Erythroblast (primary cell): ENCODE measurements around the gene ADAR.

Source experiments
- DNase-seq, 2 experiments: peaks; one replicate each; lab custom pipeline; 2025; lab: John Stamatoyannopoulos, UW
- GATA1 ChIP-seq: IDR thresholded peaks from 2 replicates; pipeline ENCODE4 v1.6.1; 2011; ENCODE audit warnings: low read depth, mild to moderate bottlenecking, control low read depth, low read length, moderate library complexity
- POLR2A ChIP-seq: IDR thresholded peaks from 2 replicates; pipeline ENCODE4 v1.6.1; 2011; ENCODE audit warnings: mild to moderate bottlenecking, low read length

The ADAR gene

GRCh38 chr1:154567386-154568156, 40.4 kb downstream of the ADAR start, which contains the start of gene CHRNB2:
CHRNB2 (plus strand) TSS chr1:154567778; CDS start chr1:154568045, 267 bp downstream.
- DNase-seq = peak; percentile 62 to 76
- TF ChIP-seq GATA1 = no peak
- TF ChIP-seq POLR2A = no peak

GRCh38 chr1:154565876-154566275, 42.1 kb downstream of the ADAR start:
- DNase-seq = no peak
- TF ChIP-seq POLR2A (no peak), GATA1 (no peak)

- TF ChIP-seq POLR2A (no peak), GATA1 (no peak)
Observed at GRCh38 chr1:154559466-154560044, 48.4 kb downstream of the ADAR start.

GRCh38 chr1:154558720-154559465, 49.1 kb downstream of the ADAR start:
- TF ChIP-seq GATA1 (no peak), POLR2A (peak; percentile 61)
- DNase-seq = peak; percentile 98

More at GRCh38 chr1:154559466-154560044, 48.4 kb downstream of the ADAR start:
- peak; percentile 89 to 92 for DNase-seq

GRCh38 chr1:154557939-154558719, 49.9 kb downstream of the ADAR start, which contains the start of gene UBE2Q1:
UBE2Q1 (minus strand) TSS chr1:154558662; CDS start chr1:154558553, 109 bp downstream.
- TF ChIP-seq GATA1 (no peak), POLR2A (no peak)
- DNase-seq = peak; percentile 51 to 66

DNA sequence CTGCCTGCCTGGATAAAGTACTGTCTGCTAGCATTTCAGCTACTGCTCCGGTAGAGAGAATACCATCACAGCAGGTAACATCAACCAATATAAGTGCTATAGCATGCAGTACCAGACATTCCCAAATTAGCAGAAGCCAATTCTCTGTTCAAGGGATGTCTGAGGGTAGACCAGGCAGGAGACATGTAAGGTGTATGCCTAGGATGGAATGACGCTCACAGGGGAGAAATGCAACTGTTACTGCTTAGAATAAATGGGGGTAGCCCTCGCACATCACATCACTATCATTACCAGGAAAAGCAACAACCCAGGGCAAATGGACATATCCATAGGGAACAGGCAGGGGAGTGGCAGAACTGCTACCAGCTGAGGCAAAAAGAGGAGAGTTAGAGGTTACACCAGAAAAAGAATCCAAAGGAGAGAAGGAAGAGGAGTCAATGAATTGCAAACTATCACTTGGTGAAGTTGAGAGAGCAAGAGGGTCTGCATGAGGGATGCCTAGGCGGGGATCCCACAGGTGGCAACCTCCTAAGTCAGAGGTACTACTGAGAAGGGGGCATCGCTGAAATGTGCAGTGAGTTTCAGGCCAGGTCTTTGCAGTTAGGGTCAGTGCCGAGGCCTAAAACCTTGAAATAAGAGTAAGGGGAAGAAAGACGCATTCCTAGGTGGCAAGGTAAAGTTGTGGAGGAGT, 50.6 kb downstream of the ADAR start:
- TF ChIP-seq POLR2A = no peak
- TF ChIP-seq GATA1 = no peak
- peak in 1 of 2 experiments; percentile 47 for DNase-seq

DNA sequence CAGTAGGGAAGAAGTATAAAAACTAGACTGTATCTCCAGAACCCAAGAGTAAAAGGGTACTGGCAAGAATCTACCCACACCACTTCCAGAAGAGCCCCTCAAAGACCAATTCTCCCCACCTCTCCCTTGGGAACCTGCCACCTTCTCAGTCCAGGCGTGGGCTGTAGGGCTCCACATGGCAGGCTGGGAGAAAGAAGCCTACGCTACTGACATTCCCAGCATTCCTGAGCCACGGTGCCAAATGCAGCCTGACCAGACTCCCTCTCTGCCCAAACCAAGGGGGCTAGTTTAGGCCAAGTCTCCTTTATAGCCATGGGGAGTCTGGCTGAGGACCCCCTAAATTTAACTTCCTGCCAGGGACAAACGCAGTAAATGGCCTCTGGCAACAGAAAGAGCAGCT, 51.6 kb downstream of the ADAR start:
- no peak for DNase-seq
- TF ChIP-seq POLR2A = no peak
- no peak for TF ChIP-seq GATA1

GRCh38 chr1:154553056-154554030, 54.6 kb downstream of the ADAR start:
- no peak for DNase-seq

DNA sequence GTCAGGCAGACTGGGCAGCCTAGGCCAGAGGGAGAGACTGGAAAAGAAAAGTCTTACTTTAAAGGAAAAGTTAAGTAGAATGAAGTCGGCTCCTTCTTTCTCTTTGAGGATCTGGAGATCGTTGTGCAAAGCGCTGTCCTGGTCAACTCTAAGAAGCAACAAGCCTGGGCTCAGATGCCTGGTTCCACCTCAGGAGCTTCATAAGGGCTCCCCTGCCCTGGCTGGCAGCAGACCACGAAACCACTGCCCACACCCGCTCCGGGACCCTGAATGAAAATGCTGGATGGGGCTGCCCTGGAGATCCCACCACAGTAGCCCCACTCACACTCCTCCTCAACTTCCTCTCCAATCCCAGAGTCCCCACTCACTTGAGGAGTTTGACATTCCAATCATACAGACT, 56.0 kb downstream of the ADAR start:
- TF ChIP-seq GATA1 (no peak), POLR2A (no peak)
- DNase-seq = no peak

More at GRCh38 chr1:154553056-154554030, 54.6 kb downstream of the ADAR start:
- TF ChIP-seq POLR2A (no peak), GATA1 (no peak)

DNA sequence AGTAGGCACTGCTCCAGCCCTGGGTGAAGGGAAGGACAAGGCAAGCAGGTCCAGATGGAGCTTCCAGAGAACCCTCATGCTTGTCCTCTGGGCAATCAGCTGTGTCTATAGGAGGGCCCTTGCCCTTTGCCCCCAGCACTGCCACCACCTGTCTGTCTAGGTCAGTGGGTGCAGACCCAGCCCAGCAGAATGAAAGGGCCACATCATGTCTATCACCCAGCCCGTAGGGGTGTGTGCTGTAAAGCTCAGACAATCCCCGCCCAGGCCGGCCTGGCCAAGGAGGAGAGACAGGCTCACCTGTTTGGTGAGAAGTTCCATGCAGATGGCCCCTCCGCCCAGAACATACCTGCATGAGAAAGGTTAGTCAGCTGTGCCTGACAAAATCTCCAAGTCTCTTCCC, 56.5 kb downstream of the ADAR start:
- DNase-seq = no peak
- no peak for TF ChIP-seq POLR2A
- TF ChIP-seq GATA1 = no peak

GRCh38 chr1:154550657-154551056, 57.3 kb downstream of the ADAR start:
- TF ChIP-seq GATA1 (no peak), POLR2A (no peak)
- no peak for DNase-seq
